Measurements from ENCODE around the gene SLC6A18.

DNA sequence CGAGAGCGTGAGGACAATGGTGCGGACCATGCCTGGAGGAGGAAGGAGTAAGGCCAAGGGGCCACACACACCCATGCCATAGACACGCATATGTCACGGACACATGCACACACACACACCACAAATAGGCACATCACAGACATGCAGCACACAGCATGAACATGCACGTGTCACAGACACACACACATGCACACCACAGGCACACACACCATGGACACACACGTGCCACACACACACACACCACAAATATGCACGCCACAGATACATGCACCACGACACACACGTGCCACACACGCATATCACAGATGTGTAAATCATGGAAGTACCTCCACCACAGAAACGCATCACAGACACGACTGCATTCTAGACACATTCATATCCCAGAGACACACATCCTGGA is 53.0 kb downstream of the SLC6A18 start:
- TF ChIP-seq FOXM1 (IDR thresholded peaks at IDR 0.05; ENCODE audit: low read depth) (no peak), RFX5 (IDR thresholded peaks at IDR 0.05; ENCODE audit: low read length) (no peak), CHD2 (IDR thresholded peaks at IDR 0.05; ENCODE audit: low read length, partially characterized antibody) (no peak), POLR2AphosphoS5 (IDR thresholded peaks at IDR 0.05; ENCODE audit: low read depth, low read length) (no peak), RCOR1 (IDR thresholded peaks at IDR 0.05; ENCODE audit: low read length) (no peak), MEF2A (IDR thresholded peaks at IDR 0.05; ENCODE audit: borderline replicate concordance, low read depth) (no peak), NFIC (IDR thresholded peaks at IDR 0.05; ENCODE audit: borderline replicate concordance) (no peak), EZH2phosphoT487 (IDR thresholded peaks at IDR 0.05; ENCODE audit: borderline replicate concordance, low read depth) (no peak), MXI1 (IDR thresholded peaks at IDR 0.05; ENCODE audit: low read depth, low read length) (no peak), TAF1 (IDR thresholded peaks at IDR 0.05; ENCODE audit: borderline replicate concordance, low read depth, low read length) (no peak), EP300 (IDR thresholded peaks at IDR 0.05; ENCODE audit: borderline replicate concordance in 1 of 2, low read depth in 1 of 2, low read length in 1 of 2) (no peak), YY1 (IDR thresholded peaks at IDR 0.05; ENCODE audit: low read depth) (no peak)
- TF ChIP-seq, protein P1, sequence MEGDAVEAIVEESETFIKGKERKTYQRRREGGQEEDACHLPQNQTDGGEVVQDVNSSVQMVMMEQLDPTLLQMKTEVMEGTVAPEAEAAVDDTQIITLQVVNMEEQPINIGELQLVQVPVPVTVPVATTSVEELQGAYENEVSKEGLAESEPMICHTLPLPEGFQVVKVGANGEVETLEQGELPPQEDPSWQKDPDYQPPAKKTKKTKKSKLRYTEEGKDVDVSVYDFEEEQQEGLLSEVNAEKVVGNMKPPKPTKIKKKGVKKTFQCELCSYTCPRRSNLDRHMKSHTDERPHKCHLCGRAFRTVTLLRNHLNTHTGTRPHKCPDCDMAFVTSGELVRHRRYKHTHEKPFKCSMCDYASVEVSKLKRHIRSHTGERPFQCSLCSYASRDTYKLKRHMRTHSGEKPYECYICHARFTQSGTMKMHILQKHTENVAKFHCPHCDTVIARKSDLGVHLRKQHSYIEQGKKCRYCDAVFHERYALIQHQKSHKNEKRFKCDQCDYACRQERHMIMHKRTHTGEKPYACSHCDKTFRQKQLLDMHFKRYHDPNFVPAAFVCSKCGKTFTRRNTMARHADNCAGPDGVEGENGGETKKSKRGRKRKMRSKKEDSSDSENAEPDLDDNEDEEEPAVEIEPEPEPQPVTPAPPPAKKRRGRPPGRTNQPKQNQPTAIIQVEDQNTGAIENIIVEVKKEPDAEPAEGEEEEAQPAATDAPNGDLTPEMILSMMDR (IDR thresholded peaks at IDR 0.05) = no peak
- TF ChIP-seq, protein P2, sequence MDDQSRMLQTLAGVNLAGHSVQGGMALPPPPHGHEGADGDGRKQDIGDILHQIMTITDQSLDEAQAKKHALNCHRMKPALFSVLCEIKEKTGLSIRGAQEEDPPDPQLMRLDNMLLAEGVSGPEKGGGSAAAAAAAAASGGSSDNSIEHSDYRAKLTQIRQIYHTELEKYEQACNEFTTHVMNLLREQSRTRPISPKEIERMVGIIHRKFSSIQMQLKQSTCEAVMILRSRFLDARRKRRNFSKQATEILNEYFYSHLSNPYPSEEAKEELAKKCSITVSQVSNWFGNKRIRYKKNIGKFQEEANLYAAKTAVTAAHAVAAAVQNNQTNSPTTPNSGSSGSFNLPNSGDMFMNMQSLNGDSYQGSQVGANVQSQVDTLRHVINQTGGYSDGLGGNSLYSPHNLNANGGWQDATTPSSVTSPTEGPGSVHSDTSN (IDR thresholded peaks at IDR 0.05) = no peak

Data from SK-N-SH (cell line).